ENCODE data around the gene FKBP11.
A peak's percentile ranks its signal among the peaks of the same experiment; 100 is the strongest.

Gene FKBP11

DNA sequence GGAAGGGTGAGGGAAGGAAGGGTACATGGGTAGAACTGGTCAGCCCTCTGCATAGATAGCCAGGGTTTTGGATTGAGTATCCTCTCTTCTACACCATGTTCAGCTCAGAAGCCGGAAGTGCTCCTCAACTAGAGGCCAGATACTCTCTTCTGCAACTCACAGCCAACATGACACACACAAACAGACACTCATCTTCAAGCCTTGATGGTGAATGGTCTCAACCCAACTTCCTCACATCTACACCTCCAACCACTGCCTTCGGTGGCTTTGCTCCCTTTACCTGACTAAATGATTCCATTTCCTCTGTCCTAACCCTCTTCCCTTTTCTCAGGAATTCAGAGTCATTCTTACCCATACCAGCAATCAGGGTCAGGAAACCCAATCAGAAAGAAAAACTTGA, 7.6 kb upstream of the FKBP11 start:
- TF ChIP-seq, protein P1, sequence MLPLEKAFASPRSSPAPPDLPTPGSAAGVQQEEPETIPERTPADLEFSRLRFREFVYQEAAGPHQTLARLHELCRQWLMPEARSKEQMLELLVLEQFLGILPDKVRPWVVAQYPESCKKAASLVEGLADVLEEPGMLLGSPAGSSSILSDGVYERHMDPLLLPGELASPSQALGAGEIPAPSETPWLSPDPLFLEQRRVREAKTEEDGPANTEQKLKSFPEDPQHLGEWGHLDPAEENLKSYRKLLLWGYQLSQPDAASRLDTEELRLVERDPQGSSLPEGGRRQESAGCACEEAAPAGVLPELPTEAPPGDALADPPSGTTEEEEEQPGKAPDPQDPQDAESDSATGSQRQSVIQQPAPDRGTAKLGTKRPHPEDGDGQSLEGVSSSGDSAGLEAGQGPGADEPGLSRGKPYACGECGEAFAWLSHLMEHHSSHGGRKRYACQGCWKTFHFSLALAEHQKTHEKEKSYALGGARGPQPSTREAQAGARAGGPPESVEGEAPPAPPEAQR (tag by site-specific recombination; IDR thresholded peaks at IDR 0.05), result no peak
- no peak for TF ChIP-seq ZNF610 (tag by site-specific recombination; IDR thresholded peaks at IDR 0.05; ENCODE audit: borderline replicate concordance)
- no peak for TF ChIP-seq ZIC2 (tag by site-specific recombination; IDR thresholded peaks at IDR 0.05)
- TF ChIP-seq ZNF548 (tag by site-specific recombination; IDR thresholded peaks at IDR 0.05), result no peak
- TF ChIP-seq ZNF48 (tag by site-specific recombination; IDR thresholded peaks at IDR 0.05), result no peak
- TF ChIP-seq ZNF561 (tag by site-specific recombination; IDR thresholded peaks at IDR 0.05; ENCODE audit: borderline replicate concordance), result no peak
- ChIA-PET POLR2A (no interaction called here), CTCF (interaction anchor here (0.6 to 10.0 kb wide), 6 partner anchors 12 to 118 kb away, joined by 3 to 95 read pairs (median 7); partner anchors contain the start of gene DDX23)
- Histone ChIP-seq H3K4me1 (ENCODE audit: control insufficient read depth, insufficient read depth, low read length) (no peaks in the 10 kb centered on the region), H3K36me3 (ENCODE audit: control insufficient read depth in 2 of 2, insufficient read depth in 1 of 2, low read length in 2 of 2) (peaks cover 37 to 74% of the 10 kb centered on the region in 2 experiments), H3K9me3 (ENCODE audit: control insufficient read depth, insufficient read depth, low read depth, low read length) (no peaks in the 10 kb centered on the region), H3K27ac (ENCODE audit: extremely low read depth, low read depth, low read length) (no peak overlapping the region), H3K4me3 (ENCODE audit: low read depth, low read length) (no peak overlapping the region)

DNA sequence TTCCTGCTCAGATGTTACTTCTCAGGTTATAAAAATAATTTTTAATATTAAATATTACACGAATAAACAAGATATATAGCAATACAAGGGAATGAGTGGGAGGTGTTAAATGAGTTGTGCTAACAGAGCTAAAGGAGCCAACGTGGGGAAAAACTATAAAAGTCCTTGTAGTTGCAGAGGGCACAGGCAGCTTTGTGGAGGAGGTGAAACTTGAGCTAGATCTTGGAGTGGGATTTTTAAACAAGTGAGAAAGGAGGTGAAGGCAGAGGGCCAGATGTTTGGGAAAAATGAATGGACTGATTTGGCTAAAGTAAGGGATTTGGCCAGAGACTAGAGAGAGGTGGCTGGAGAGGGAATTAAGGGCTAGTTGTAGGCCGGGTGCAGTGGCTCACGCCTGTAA, 5.2 kb upstream of the FKBP11 start:
- no peak overlapping the region for H3K27ac ChIP-seq (ENCODE audit: extremely low read depth, low read depth, low read length)
- peaks cover 42 to 69% of the 10 kb centered on the region in 2 experiments for H3K36me3 ChIP-seq (ENCODE audit: control insufficient read depth in 2 of 2, insufficient read depth in 1 of 2, low read length in 2 of 2)
- ChIA-PET POLR2A (interaction anchor here (0.9 kb wide), 1 partner anchor 65 kb away, joined by 3 read pairs; no protein-coding TSS in a partner anchor), CTCF (interaction anchor here (0.5 to 10.0 kb wide), 7 partner anchors 9 to 85 kb away, joined by 3 to 95 read pairs (median 4); partner anchors contain the start of genes DDX23 and WNT1)
- peak; percentile 82 for TF ChIP-seq ZFHX2 (tag by site-specific recombination; conservative IDR thresholded peaks at IDR 0.05)
- TF ChIP-seq ZNF514 (tag by site-specific recombination; IDR thresholded peaks at IDR 0.05), result no peak
- no peak for TF ChIP-seq ZNF558 (tag by site-specific recombination; IDR thresholded peaks at IDR 0.05)
- TF ChIP-seq, protein P2, sequence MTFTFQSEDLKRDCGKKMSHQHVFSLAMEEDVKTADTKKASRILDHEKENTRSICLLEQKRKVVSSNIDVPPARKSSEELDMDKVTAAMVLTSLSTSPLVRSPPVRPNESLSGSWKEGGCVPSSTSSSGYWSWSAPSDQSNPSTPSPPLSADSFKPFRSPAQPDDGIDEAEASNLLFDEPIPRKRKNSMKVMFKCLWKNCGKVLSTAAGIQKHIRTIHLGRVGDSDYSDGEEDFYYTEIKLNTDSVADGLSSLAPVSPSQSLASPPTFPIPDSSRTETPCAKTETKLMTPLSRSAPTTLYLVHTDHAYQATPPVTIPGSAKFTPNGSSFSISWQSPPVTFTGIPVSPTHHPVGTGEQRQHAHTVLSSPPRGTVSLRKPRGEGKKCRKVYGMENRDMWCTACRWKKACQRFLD (tag by site-specific recombination; IDR thresholded peaks at IDR 0.05), result no peak
- TF ChIP-seq ZBTB48 (tag by site-specific recombination; IDR thresholded peaks at IDR 0.05), result no peak
- no peak for TF ChIP-seq ZNF621 (tag by site-specific recombination; IDR thresholded peaks at IDR 0.05)
- TF ChIP-seq, protein P3, sequence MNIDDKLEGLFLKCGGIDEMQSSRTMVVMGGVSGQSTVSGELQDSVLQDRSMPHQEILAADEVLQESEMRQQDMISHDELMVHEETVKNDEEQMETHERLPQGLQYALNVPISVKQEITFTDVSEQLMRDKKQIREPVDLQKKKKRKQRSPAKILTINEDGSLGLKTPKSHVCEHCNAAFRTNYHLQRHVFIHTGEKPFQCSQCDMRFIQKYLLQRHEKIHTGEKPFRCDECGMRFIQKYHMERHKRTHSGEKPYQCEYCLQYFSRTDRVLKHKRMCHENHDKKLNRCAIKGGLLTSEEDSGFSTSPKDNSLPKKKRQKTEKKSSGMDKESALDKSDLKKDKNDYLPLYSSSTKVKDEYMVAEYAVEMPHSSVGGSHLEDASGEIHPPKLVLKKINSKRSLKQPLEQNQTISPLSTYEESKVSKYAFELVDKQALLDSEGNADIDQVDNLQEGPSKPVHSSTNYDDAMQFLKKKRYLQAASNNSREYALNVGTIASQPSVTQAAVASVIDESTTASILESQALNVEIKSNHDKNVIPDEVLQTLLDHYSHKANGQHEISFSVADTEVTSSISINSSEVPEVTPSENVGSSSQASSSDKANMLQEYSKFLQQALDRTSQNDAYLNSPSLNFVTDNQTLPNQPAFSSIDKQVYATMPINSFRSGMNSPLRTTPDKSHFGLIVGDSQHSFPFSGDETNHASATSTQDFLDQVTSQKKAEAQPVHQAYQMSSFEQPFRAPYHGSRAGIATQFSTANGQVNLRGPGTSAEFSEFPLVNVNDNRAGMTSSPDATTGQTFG (tag by site-specific recombination; IDR thresholded peaks at IDR 0.05; ENCODE audit: borderline replicate concordance), result no peak
- peak; percentile 94 for TF ChIP-seq EGR2 (tag by site-specific recombination; IDR thresholded peaks at IDR 0.05; ENCODE audit: low read depth)
- TF ChIP-seq HOXD13 (CRISPR knock-in tag; IDR thresholded peaks at IDR 0.05; ENCODE audit: borderline replicate concordance), result no peak
- TF ChIP-seq ZBTB17 (tag by site-specific recombination; IDR thresholded peaks at IDR 0.05), result no peak
- no peak for TF ChIP-seq ZNF341 (tag by site-specific recombination; IDR thresholded peaks at IDR 0.05; ENCODE audit: low read depth)
- TF ChIP-seq ZNF184 (tag by site-specific recombination; IDR thresholded peaks at IDR 0.05), result no peak
- TF ChIP-seq ZNF114 (tag by site-specific recombination; IDR thresholded peaks at IDR 0.05), result no peak
- TF ChIP-seq BCL11B (tag by site-specific recombination; IDR thresholded peaks at IDR 0.05; ENCODE audit: low read depth), result no peak
- TF ChIP-seq ZFP3 (tag by site-specific recombination; IDR thresholded peaks at IDR 0.05; ENCODE audit: low read depth), result no peak
- TF ChIP-seq ZBTB20 (tag by site-specific recombination; IDR thresholded peaks at IDR 0.05), result no peak
- H3K4me3 ChIP-seq (ENCODE audit: low read depth, low read length), result no peak overlapping the region
- H3K9me3 ChIP-seq (ENCODE audit: control insufficient read depth, insufficient read depth, low read depth, low read length), result no peaks in the 10 kb centered on the region
- H3K4me1 ChIP-seq (ENCODE audit: control insufficient read depth, insufficient read depth, low read length), result no peaks in the 10 kb centered on the region

Measured in HEK293 (cell line).